Activated CD8-positive, alpha-beta memory T cell treated with anti-CD3 and anti-CD28 coated beads, Interleukin-2, amount 50 U/mL, for 4 hours (primary cell): Measurements from ENCODE around the gene FAM72A.
"Not testable (repeated sequence)": the region's sequence is repeated elsewhere in the genome, so short reads cannot be mapped to it uniquely, and the experiment has no call there.

Experiments used
- DNase-seq: peaks from one replicate; pipeline ENCODE4 v3.0.0-alpha.2; 2020

The FAM72A gene

GRCh38 chr1:206215600-206216392, 13.2 kb upstream of the FAM72A start:
- DNase-seq: not testable (repeated sequence)

- not testable (repeated sequence) for DNase-seq
These were observed 8.2 kb upstream of the FAM72A start for GRCh38 chr1:206210802-206211201.

- peak; percentile 16 for DNase-seq
These were observed 2.9 kb upstream of the FAM72A start for GRCh38 chr1:206205569-206205968.

GRCh38 chr1:206204871-206205270, 2.2 kb upstream of the FAM72A start:
- DNase-seq: peak; percentile 8

- DNase-seq: not testable (repeated sequence)
These were observed 1.5 kb upstream of the FAM72A start for GRCh38 chr1:206204159-206204511.

- peak; percentile 35 for DNase-seq
These were observed 922 bp upstream of the FAM72A start, which contains the start of gene SRGAP2 for GRCh38 chr1:206203364-206204158. Gene SRGAP2 (plus strand): TSS chr1:206203541. CDS start chr1:206205971, 2,430 bp downstream.

GRCh38 chr1:206196748-206197424, 5.8 kb downstream of the FAM72A start:
- DNase-seq: not testable (repeated sequence)

- not testable (repeated sequence) for DNase-seq
These were observed 7.5 kb downstream of the FAM72A start for GRCh38 chr1:206195182-206195581.

- not testable (repeated sequence) for DNase-seq
These were observed 15.8 kb downstream of the FAM72A start for GRCh38 chr1:206186826-206187225.

GRCh38 chr1:206185778-206186177, 16.9 kb downstream of the FAM72A start:
- DNase-seq: not testable (repeated sequence)

- not testable (repeated sequence) for DNase-seq
These were observed 18.9 kb downstream of the FAM72A start for GRCh38 chr1:206183788-206184187.

GRCh38 chr1:206182368-206183317, 20.0 kb downstream of the FAM72A start:
- not testable (repeated sequence) for DNase-seq

GRCh38 chr1:206179666-206180065, 23.0 kb downstream of the FAM72A start:
- DNase-seq: not testable (repeated sequence)

- DNase-seq: not testable (repeated sequence)
These were observed 24.3 kb downstream of the FAM72A start for GRCh38 chr1:206178061-206178989.

- not testable (repeated sequence) for DNase-seq
These were observed 26.5 kb downstream of the FAM72A start for GRCh38 chr1:206176114-206176502.

- DNase-seq: not testable (repeated sequence)
These were observed 27.1 kb downstream of the FAM72A start for GRCh38 chr1:206175459-206176113.

- not testable (repeated sequence) for DNase-seq
These were observed 28.3 kb downstream of the FAM72A start for GRCh38 chr1:206174182-206174868.

- DNase-seq: not testable (repeated sequence)
These were observed 29.4 kb downstream of the FAM72A start for GRCh38 chr1:206173110-206173719.

- not testable (repeated sequence) for DNase-seq
These were observed 32.8 kb downstream of the FAM72A start for GRCh38 chr1:206169794-206170193.
